Measurements from ENCODE around the gene TMEM131. TPM values are rescaled to one million over a fixed set of nuclear protein-coding genes. Genes with fewer than 3 reads are reported as not detected.
"Not testable (repeated sequence)": the region's sequence is repeated elsewhere in the genome, so short reads cannot be mapped to it uniquely, and the experiment has no call there.

TMEM131 gene
- total RNA-seq, 1 donor from 2014 or later, result 36.6 TPM

- no peak for DNase-seq
- no peak overlapping the region for H3K4me3 Mint-ChIP-seq (ENCODE audit: unreplicated experiment)
- peaks cover 5% of the 10 kb centered on the region for H3K36me3 Mint-ChIP-seq (ENCODE audit: unreplicated experiment)
- no peak for TF ChIP-seq CTCF (IDR thresholded peaks at IDR 0.05; ENCODE audit: partially characterized antibody, unreplicated experiment)
- peaks cover 3% of the 10 kb centered on the region for H3K9me3 Mint-ChIP-seq (ENCODE audit: unreplicated experiment)
- no peak overlapping the region for H3K27ac Mint-ChIP-seq (ENCODE audit: unreplicated experiment)
- peaks cover 5% of the 10 kb centered on the region for H3K4me1 Mint-ChIP-seq (ENCODE audit: low read depth, unreplicated experiment)
- no peaks in the 10 kb centered on the region for H3K27me3 Mint-ChIP-seq (ENCODE audit: unreplicated experiment)
Measured at GRCh38 chr2:97831121-97831520, 164.6 kb downstream of the TMEM131 start.

- H3K4me1 Mint-ChIP-seq (ENCODE audit: low read depth, unreplicated experiment); H3K27me3 Mint-ChIP-seq (ENCODE audit: unreplicated experiment); H3K27ac Mint-ChIP-seq (ENCODE audit: unreplicated experiment); DNase-seq; H3K9me3 Mint-ChIP-seq (ENCODE audit: unreplicated experiment); H3K36me3 Mint-ChIP-seq (ENCODE audit: unreplicated experiment); H3K4me3 Mint-ChIP-seq (ENCODE audit: unreplicated experiment): not testable (repeated sequence)
Measured at GRCh38 chr2:97829255-97829654, 166.5 kb downstream of the TMEM131 start.

GRCh38 chr2:97827013-97827412, 168.7 kb downstream of the TMEM131 start:
- not testable (repeated sequence) for H3K27me3 Mint-ChIP-seq (ENCODE audit: unreplicated experiment); H3K27ac Mint-ChIP-seq (ENCODE audit: unreplicated experiment); H3K9me3 Mint-ChIP-seq (ENCODE audit: unreplicated experiment); H3K4me1 Mint-ChIP-seq (ENCODE audit: low read depth, unreplicated experiment); H3K36me3 Mint-ChIP-seq (ENCODE audit: unreplicated experiment); DNase-seq; H3K4me3 Mint-ChIP-seq (ENCODE audit: unreplicated experiment)

GRCh38 chr2:97826266-97826847, 169.4 kb downstream of the TMEM131 start:
- not testable (repeated sequence) for H3K36me3 Mint-ChIP-seq (ENCODE audit: unreplicated experiment); H3K27ac Mint-ChIP-seq (ENCODE audit: unreplicated experiment); DNase-seq; H3K27me3 Mint-ChIP-seq (ENCODE audit: unreplicated experiment); H3K9me3 Mint-ChIP-seq (ENCODE audit: unreplicated experiment); H3K4me1 Mint-ChIP-seq (ENCODE audit: low read depth, unreplicated experiment); H3K4me3 Mint-ChIP-seq (ENCODE audit: unreplicated experiment)

- not testable (repeated sequence) for H3K27ac Mint-ChIP-seq (ENCODE audit: unreplicated experiment); H3K36me3 Mint-ChIP-seq (ENCODE audit: unreplicated experiment); H3K9me3 Mint-ChIP-seq (ENCODE audit: unreplicated experiment); H3K4me1 Mint-ChIP-seq (ENCODE audit: low read depth, unreplicated experiment); H3K4me3 Mint-ChIP-seq (ENCODE audit: unreplicated experiment); DNase-seq; H3K27me3 Mint-ChIP-seq (ENCODE audit: unreplicated experiment)
Measured at GRCh38 chr2:97824011-97824410, 171.7 kb downstream of the TMEM131 start.

GRCh38 chr2:97821862-97822261, 173.9 kb downstream of the TMEM131 start:
- not testable (repeated sequence) for DNase-seq; H3K36me3 Mint-ChIP-seq (ENCODE audit: unreplicated experiment); H3K27me3 Mint-ChIP-seq (ENCODE audit: unreplicated experiment); H3K27ac Mint-ChIP-seq (ENCODE audit: unreplicated experiment); H3K4me1 Mint-ChIP-seq (ENCODE audit: low read depth, unreplicated experiment); H3K9me3 Mint-ChIP-seq (ENCODE audit: unreplicated experiment); H3K4me3 Mint-ChIP-seq (ENCODE audit: unreplicated experiment)

GRCh38 chr2:97819754-97820153, 176.0 kb downstream of the TMEM131 start:
- DNase-seq, result no peak
- no peaks in the 10 kb centered on the region for H3K27me3 Mint-ChIP-seq (ENCODE audit: unreplicated experiment)
- no peaks in the 10 kb centered on the region for H3K4me1 Mint-ChIP-seq (ENCODE audit: low read depth, unreplicated experiment)
- no peak overlapping the region for H3K4me3 Mint-ChIP-seq (ENCODE audit: unreplicated experiment)
- no peaks in the 10 kb centered on the region for H3K9me3 Mint-ChIP-seq (ENCODE audit: unreplicated experiment)
- H3K36me3 Mint-ChIP-seq (ENCODE audit: unreplicated experiment), result no peaks in the 10 kb centered on the region
- TF ChIP-seq CTCF (IDR thresholded peaks at IDR 0.05; ENCODE audit: partially characterized antibody, unreplicated experiment), result no peak
- H3K27ac Mint-ChIP-seq (ENCODE audit: unreplicated experiment), result no peak overlapping the region
